ENCODE data around the gene GPT2.

Gene GPT2

DNA sequence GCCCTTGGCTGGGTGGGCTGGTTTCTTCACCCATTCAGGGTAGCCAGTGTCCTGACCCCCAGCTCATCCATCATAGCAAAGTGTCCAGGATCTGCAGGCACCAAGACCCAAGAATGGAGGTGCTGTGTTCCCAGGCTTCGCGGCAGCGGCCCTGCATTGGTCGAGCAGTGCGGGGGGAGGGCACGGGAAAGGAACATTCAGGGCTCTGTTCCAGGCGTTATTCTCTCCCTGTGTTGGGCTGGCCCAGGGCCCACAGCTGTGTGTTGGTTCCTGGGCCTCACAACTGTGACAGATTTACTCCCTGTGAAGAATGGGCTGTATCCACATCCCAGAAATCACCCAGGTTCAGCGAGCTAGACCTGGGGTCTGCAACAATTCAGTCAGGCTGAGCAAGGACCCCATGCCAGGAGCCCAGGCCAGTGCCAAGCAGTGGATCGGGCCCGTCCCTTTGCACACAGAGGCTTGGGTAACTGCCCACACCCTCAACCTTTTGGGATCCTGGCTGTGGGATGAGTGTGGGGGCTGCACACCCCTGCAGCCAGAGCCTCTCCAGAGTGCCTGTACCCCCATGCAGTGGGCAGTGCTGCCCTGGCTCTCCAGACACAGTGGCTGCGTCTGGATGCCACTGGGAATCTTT, 10.0 kb downstream of the GPT2 start:
- H3K9me3 Mint-ChIP-seq = peaks cover 5% of the 10 kb centered on the region
- no peak overlapping the region for H3K4me3 Mint-ChIP-seq
- peaks cover 49% of the 10 kb centered on the region for H3K4me1 Mint-ChIP-seq
- no peak overlapping the region for H3K27ac Mint-ChIP-seq
- no peaks in the 10 kb centered on the region for H3K27me3 Mint-ChIP-seq (ENCODE audit: low read depth, poor library complexity)
- peaks cover 39% of the 10 kb centered on the region for H3K36me3 Mint-ChIP-seq (ENCODE audit: low read depth)
- DNase-seq = no peak
- no peak for TF ChIP-seq CTCF (IDR thresholded peaks at IDR 0.05)

GRCh38 chr16:46895399-46896313, 11.5 kb downstream of the GPT2 start:
- peaks cover 39% of the 10 kb centered on the region for H3K36me3 Mint-ChIP-seq (ENCODE audit: low read depth)
- peaks cover 51% of the 10 kb centered on the region for H3K4me1 Mint-ChIP-seq
- H3K9me3 Mint-ChIP-seq = peaks cover 5% of the 10 kb centered on the region
- H3K4me3 Mint-ChIP-seq = peak overlapping the region; percentile 29
- TF ChIP-seq CTCF (IDR thresholded peaks at IDR 0.05) = no peak
- H3K27ac Mint-ChIP-seq = peak overlapping the region; percentile 93
- H3K27me3 Mint-ChIP-seq (ENCODE audit: low read depth, poor library complexity) = peaks cover 2% of the 10 kb centered on the region
- peak; percentile 33 for DNase-seq

- no peak for TF ChIP-seq CTCF (IDR thresholded peaks at IDR 0.05)
- H3K27ac Mint-ChIP-seq = peak overlapping the region; percentile 93
These were observed 12.3 kb downstream of the GPT2 start for GRCh38 chr16:46896314-46896968.

DNA sequence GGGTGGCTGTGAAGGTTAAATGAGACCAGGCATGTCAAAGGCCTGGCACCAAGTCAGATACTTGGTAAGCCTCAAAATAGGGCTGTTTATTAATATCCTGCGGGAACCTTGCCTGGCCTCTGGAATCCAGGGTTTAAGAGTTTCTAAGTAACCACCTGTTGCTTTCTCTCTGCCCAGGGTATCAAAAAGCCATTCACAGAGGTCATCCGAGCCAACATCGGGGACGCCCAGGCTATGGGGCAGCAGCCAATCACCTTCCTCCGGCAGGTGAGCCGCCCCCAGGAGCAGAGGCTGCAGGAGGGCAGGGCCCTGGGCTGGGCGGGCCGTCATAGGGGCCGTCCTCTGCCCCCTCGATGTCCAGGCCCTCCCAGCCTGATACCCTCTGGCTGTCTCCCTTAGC, 13.3 kb downstream of the GPT2 start:
- no peak overlapping the region for H3K27ac Mint-ChIP-seq
- peaks cover 2% of the 10 kb centered on the region for H3K27me3 Mint-ChIP-seq (ENCODE audit: low read depth, poor library complexity)
- H3K4me1 Mint-ChIP-seq = peaks cover 55% of the 10 kb centered on the region
- no peak for TF ChIP-seq CTCF (IDR thresholded peaks at IDR 0.05)
- H3K9me3 Mint-ChIP-seq = no peaks in the 10 kb centered on the region
- peaks cover 40% of the 10 kb centered on the region for H3K36me3 Mint-ChIP-seq (ENCODE audit: low read depth)
- no peak for DNase-seq
- no peak overlapping the region for H3K4me3 Mint-ChIP-seq

More at GRCh38 chr16:46896314-46896968, 12.3 kb downstream of the GPT2 start:
- Mint-ChIP-seq H3K36me3 (ENCODE audit: low read depth) (peaks cover 40% of the 10 kb centered on the region), H3K4me3 (peak overlapping the region; percentile 29), H3K4me1 (peaks cover 54% of the 10 kb centered on the region), H3K27me3 (ENCODE audit: low read depth, poor library complexity) (peaks cover 2% of the 10 kb centered on the region), H3K9me3 (peaks cover 5% of the 10 kb centered on the region)
- DNase-seq = peak; percentile 43

DNA sequence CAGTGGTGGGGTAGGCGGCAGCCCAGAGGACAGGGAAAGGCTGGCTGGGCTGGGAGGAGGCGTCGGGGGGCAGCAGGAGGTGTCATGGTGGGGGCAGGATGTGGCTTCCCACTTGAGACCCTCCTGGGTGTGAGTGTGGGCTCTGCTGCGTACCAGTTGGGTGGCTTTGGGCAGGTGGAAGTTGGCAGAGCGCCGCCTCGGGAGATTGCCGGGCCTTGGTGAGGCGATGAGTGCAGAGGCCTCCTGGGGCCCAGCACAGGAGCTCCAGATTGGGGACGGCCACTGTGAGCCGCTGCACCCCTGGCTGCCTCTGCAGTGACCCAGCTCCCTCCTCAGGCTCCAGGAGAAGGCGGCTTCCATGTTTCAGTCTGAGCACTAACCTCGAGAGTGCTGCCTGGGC, 13.8 kb downstream of the GPT2 start:
- peaks cover 55% of the 10 kb centered on the region for H3K4me1 Mint-ChIP-seq
- peaks cover 37% of the 10 kb centered on the region for H3K36me3 Mint-ChIP-seq (ENCODE audit: low read depth)
- no peaks in the 10 kb centered on the region for H3K9me3 Mint-ChIP-seq
- TF ChIP-seq CTCF (IDR thresholded peaks at IDR 0.05) = no peak
- no peak overlapping the region for H3K4me3 Mint-ChIP-seq
- no peak overlapping the region for H3K27ac Mint-ChIP-seq
- DNase-seq = no peak
- peaks cover 2% of the 10 kb centered on the region for H3K27me3 Mint-ChIP-seq (ENCODE audit: low read depth, poor library complexity)

All from nephron progenitor cell (in vitro differentiated cells).